GM12878 (cell line): ENCODE results near the gene UGGT1. TPM values are rescaled to one million over a fixed set of nuclear protein-coding genes. Genes with fewer than 3 reads are reported as not detected.

ENCODE experiments used
- ATAC-seq: fragments of 200-7000 bp; cut with Tn5 transposase; 3 replicates; pipeline ENCODE4 v1.9.1; 2020; ENCODE audit warnings: mild to moderate bottlenecking, moderate library complexity
- BruUV-seq: library from RNA; stranded (reverse); fragments of 400-500 nt; replicated peaks from 2 replicates; lab custom pipeline; 2021; lab: Mats Ljungman, UMichigan
- CTCF ChIA-PET: fragments of 300-600 bp; sonication (Branson Sonifier 250); formaldehyde crosslinking; extraction: SDS; loops from one replicate; lab custom pipeline; 2021; ENCODE audit warnings: inconsistent platforms; lab: Yijun Ruan, JAX
- POLR2A ChIA-PET: fragments of 350-600 bp; formaldehyde crosslinking; extraction: SDS; loops from one replicate; lab custom pipeline; 2021; ENCODE audit warnings: inconsistent platforms; lab: Charles Lee
- RAD21 ChIA-PET: fragments of 300-600 bp; sonication (Branson Sonifier 250); formaldehyde crosslinking; loops from one replicate; lab custom pipeline; 2023; ENCODE audit warnings: antibody characterized with exemption; ENCODE audit not compliant: unreplicated experiment; lab: Charles Lee
- SMC1A ChIA-PET: fragments of 300-600 bp; sonication (Branson Sonifier 250); formaldehyde crosslinking; loops from one replicate; lab custom pipeline; 2023; ENCODE audit not compliant: unreplicated experiment, uncharacterized antibody; lab: Charles Lee
- DNase-seq: peaks from one replicate; pipeline ENCODE4 v3.0.0-alpha.2; 2011; ENCODE audit warnings: low read depth, low spot score
- FAIRE-seq: peaks from 3 replicates; lab custom pipeline; 2011; peaks lifted over from hg19 to GRCh38; lab: Jason Lieb, UNC
- H2AFZ ChIP-seq: 2 replicates; pipeline ENCODE4 v1.6.0; 2011; ENCODE audit warnings: low read depth, low read length, control low read depth; ENCODE audit not compliant: control insufficient read depth
- H3K27ac ChIP-seq: 2 replicates; pipeline ENCODE4 v1.5.1; 2011; ENCODE audit warnings: control low read depth; ENCODE audit not compliant: control insufficient read depth, insufficient read depth
- H3K27me3 ChIP-seq, 2 experiments: replicated peaks in 1 of 2; 2 replicates each; pipeline versions ENCODE4 v1.6.0 to v1.6.1; 2011; ENCODE audit warnings: low read length in 1 of 2; ENCODE audit not compliant: control insufficient read depth in 2 of 2, insufficient read depth in 2 of 2
- H3K36me3 ChIP-seq, 2 experiments: 2 replicates each; pipeline ENCODE4 v1.5.1; 2011; ENCODE audit warnings: low read length in 1 of 2; ENCODE audit not compliant: control insufficient read depth in 2 of 2, insufficient read depth in 2 of 2
- H3K4me1 ChIP-seq: 2 replicates; pipeline ENCODE4 v1.6.1; 2011; ENCODE audit warnings: mild to moderate bottlenecking, low read length, moderate library complexity, mixed read lengths; ENCODE audit not compliant: control insufficient read depth, insufficient read depth
- H3K4me2 ChIP-seq: 2 replicates; pipeline ENCODE4 v1.6.0; 2011; ENCODE audit warnings: control low read depth; ENCODE audit not compliant: control insufficient read depth, insufficient read depth
- H3K4me3 ChIP-seq: fragments of 200-600 bp; sonication (generic); 2 replicates; pipeline ENCODE4 v1.5.1; 2016
- H3K79me2 ChIP-seq: 2 replicates; pipeline ENCODE4 v1.6.0; 2011; ENCODE audit warnings: low read length; ENCODE audit not compliant: control insufficient read depth, insufficient read depth
- H3K9ac ChIP-seq: 2 replicates; pipeline ENCODE4 v1.8.0; 2011; ENCODE audit warnings: low read length, control low read depth, mixed read lengths; ENCODE audit not compliant: control insufficient read depth, insufficient read depth
- H3K9me3 ChIP-seq: replicated peaks from 3 replicates; pipeline ENCODE4 v1.5.1; 2011; ENCODE audit warnings: mild to moderate bottlenecking, low read length; ENCODE audit not compliant: control insufficient read depth, insufficient read depth
- H4K20me1 ChIP-seq: 2 replicates; pipeline ENCODE4 v1.6.0; 2011; ENCODE audit not compliant: control insufficient read depth, insufficient read depth
- ATF7 ChIP-seq: fragments of 450-650 bp; IDR thresholded peaks from 2 replicates; pipeline ENCODE4 v1.6.1; 2016; ENCODE audit warnings: low read depth, mild to moderate bottlenecking
- CBX3 ChIP-seq: fragments of 200-600 bp; sonication (generic); IDR thresholded peaks from 2 replicates; pipeline ENCODE4 v1.6.1; 2016; ENCODE audit warnings: low read depth, borderline replicate concordance
- EED ChIP-seq: sonication (generic); IDR thresholded peaks from 2 replicates; pipeline ENCODE4 v1.6.1; 2016; ENCODE audit warnings: antibody characterized with exemption, low read depth
- GATAD2B ChIP-seq: fragments of 450-650 bp; conservative IDR thresholded peaks from 2 replicates; pipeline ENCODE4 v1.6.1; 2017; ENCODE audit warnings: low read depth, mild to moderate bottlenecking, moderate library complexity
- KAT2A ChIP-seq: conservative IDR thresholded peaks from 2 replicates; pipeline ENCODE4 v1.6.1; 2011; ENCODE audit warnings: low read depth, low read length; ENCODE audit not compliant: control insufficient read depth
- KDM1A ChIP-seq: fragments of 200-600 bp; sonication (generic); IDR thresholded peaks from 2 replicates; pipeline ENCODE4 v1.6.1; 2016; ENCODE audit warnings: borderline replicate concordance
- LARP7 ChIP-seq: fragments of 450-650 bp; IDR thresholded peaks from 2 replicates; pipeline ENCODE4 v1.6.1; 2017; ENCODE audit warnings: mild to moderate bottlenecking
- RELA ChIP-seq: fragments of 450-650 bp; IDR thresholded peaks from 2 replicates; pipeline ENCODE4 v1.8.0; 2014; ENCODE audit warnings: borderline replicate concordance; ENCODE audit not compliant: partially characterized antibody
- SKIL ChIP-seq: fragments of 450-650 bp; IDR thresholded peaks from 2 replicates; pipeline ENCODE4 v1.6.1; 2017; ENCODE audit warnings: mild to moderate bottlenecking, low read depth, inconsistent platforms; ENCODE audit not compliant: poor library complexity, severe bottlenecking
- YBX1 ChIP-seq: fragments of 450-650 bp; IDR thresholded peaks from 2 replicates; pipeline ENCODE4 v1.6.1; 2016; ENCODE audit warnings: antibody characterized with exemption
- ZNF24 ChIP-seq: fragments of 450-650 bp; IDR thresholded peaks from 2 replicates; pipeline ENCODE4 v1.6.1; 2017; ENCODE audit warnings: antibody characterized with exemption, mild to moderate bottlenecking
- ZNF384 ChIP-seq: IDR thresholded peaks from 2 replicates; pipeline ENCODE4 v1.6.1; 2012; ENCODE audit warnings: low read depth, mild to moderate bottlenecking, low read length, improper control_type of control experiment, borderline replicate concordance
- WGBS: methylation state at CpG from one replicate; pipeline ENCODE4 v1.1.6; 2016; ENCODE audit warnings: low lambda C conversion rate; ENCODE audit not compliant: insufficient replicate concordance, insufficient coverage; ENCODE audit errors: missing lambda C conversion rate; 5-methylcytosine and 5-hydroxymethylcytosine counted together
- in situ Hi-C: fragments of 300-500 bp; cut with MboI; formaldehyde crosslinking; loops from 9 replicates; pipeline ENCODE4 v1.14.3; 2018; ENCODE audit warnings: mixed read lengths
- intact Hi-C: fragments of 100-400 bp; cut with micrococcal nuclease; formaldehyde crosslinking; loops from one replicate; pipeline ENCODE4 v1.14.2; 2022; ENCODE audit not compliant: unreplicated experiment
- polyA plus RNA-seq, 11 experiments: library from polyadenylated mRNA; depleted of rRNA in 4 of 11; unstranded in 6 of 11; stranded (reverse) in 5 of 11; fragments of >200 nt; fragmentation: Nextera tagmentation in 4 of 11; fragmentation: Illumina TruSeq in 1 of 11; extraction: Ambion mirVana in 4 of 11; extraction: Trizol in 1 of 11; gene quantifications; 1 replicate in 1 of 11; 2 replicates in 10 of 11; pipeline versions ENCODE4 v1.2.1 to v1.2.3, GENCODE V29; 2011 to 2016; ENCODE audit warnings: inconsistent platforms in 2 of 11, missing spikeins in 2 of 11, low read depth in 1 of 11
- total RNA-seq, 4 experiments: library from RNA; depleted of rRNA in 3 of 4; stranded (reverse); fragments of >200 nt in 3 of 4; fragmentation: Illumina TruSeq in 1 of 4; extraction: Trizol in 1 of 4; gene quantifications; 2 replicates each; pipeline versions ENCODE4 v1.2.1 to v1.2.3, GENCODE V29; 2013 to 2021

UGGT1 gene
- total and polyA plus RNA-seq, 10 of the 15 experiments (the other 5 are each of a cell fraction or from before 2014, with no cell fraction given) = 4.1 to 49.8 (median 28.5) TPM

DNA sequence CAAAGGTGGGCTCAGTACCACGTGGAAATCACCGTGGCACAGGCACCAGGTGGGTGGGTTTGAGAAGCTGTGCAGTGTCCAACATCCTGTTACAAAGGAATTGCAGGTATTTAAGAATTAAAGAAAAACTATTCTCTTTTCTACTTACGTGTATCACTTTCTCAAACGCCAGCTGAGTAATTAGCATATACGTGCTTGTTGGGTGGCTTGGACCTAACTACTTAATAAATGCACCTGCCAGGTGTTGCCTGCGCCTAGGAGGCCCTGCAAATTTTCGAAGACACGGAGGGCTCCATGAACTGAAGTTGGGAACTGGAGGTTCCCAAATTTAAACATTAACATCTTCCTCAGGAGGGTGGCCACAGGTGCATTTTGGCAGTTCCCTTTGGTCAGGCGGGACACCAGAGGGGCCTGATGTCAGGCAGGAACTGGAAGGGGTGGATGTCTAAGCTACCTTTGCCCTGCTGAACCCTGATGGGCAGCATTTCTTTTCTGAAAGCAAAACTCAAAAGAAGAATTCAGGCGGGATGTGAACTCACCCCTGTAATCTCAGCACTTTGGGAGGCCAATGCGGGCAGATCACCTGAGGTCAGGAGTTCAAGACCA, 142.9 kb downstream of the UGGT1 start:
- POLR2A ChIA-PET = interaction anchor here (0.6 kb wide), 1 partner anchor 83 kb away, joined by 5 read pairs; no protein-coding TSS in a partner anchor
- Histone ChIP-seq H3K4me3 (peak overlapping the region; percentile 75; the same call in 1 of the 2 replicates), H3K4me2 (peak overlapping the region; percentile 95), H3K36me3 (no peaks in the 10 kb centered on the region), H4K20me1 (no peaks in the 10 kb centered on the region), H3K9ac (no peak overlapping the region), H3K4me1 (no peaks in the 10 kb centered on the region), H3K79me2 (no peaks in the 10 kb centered on the region), H3K9me3 (no peaks in the 10 kb centered on the region), H2AFZ (peak overlapping the region; percentile 55), H3K27me3 (peaks cover 0 to 3% of the 10 kb centered on the region in 2 experiments; a peak in 1 of 4 replicates), H3K27ac (no peak overlapping the region)
- CTCF ChIA-PET = interaction anchor here (0.6 to 7.0 kb wide), 8 partner anchors 10 to 643 kb away, joined by 3 to 48 read pairs (median 4); no protein-coding TSS in a partner anchor
- in situ Hi-C loops (no loop called here), intact Hi-C loops (loop anchor here (1.0 kb wide), 1 partner anchor 171 kb away; no protein-coding TSS in a partner anchor)
- no peak for ATAC-seq
- WGBS = 13% methylated on average over 11 of the region's 11 CpGs
- no TSS peak for BruUV-seq
- RAD21 ChIA-PET = interaction anchor here (0.9 to 1.1 kb wide), 2 partner anchors 170 to 643 kb away, joined by 3 to 4 read pairs; no protein-coding TSS in a partner anchor
- SMC1A ChIA-PET = interaction anchor here (0.7 to 1.4 kb wide), 3 partner anchors 16 to 171 kb away, joined by 3 to 4 read pairs (median 3); no protein-coding TSS in a partner anchor
- peak; percentile 7 for FAIRE-seq
- no peak for DNase-seq
- TF ChIP-seq LARP7 = no peak
- TF ChIP-seq ZNF384 = no peak
- no peak for TF ChIP-seq ZNF24
- TF ChIP-seq KDM1A = no peak
- no peak for TF ChIP-seq ATF7
- no peak for TF ChIP-seq EED
- no peak for TF ChIP-seq GATAD2B
- no peak for TF ChIP-seq RELA
- TF ChIP-seq CBX3 = no peak
- no peak for TF ChIP-seq KAT2A
- TF ChIP-seq SKIL = no peak
- no peak for TF ChIP-seq YBX1
